ENCODE results near the gene RIC3.

RIC3 gene

GRCh38 chr11:8066036-8066910, 102.6 kb downstream of the RIC3 start:
- no peak for DNase-seq

DNA sequence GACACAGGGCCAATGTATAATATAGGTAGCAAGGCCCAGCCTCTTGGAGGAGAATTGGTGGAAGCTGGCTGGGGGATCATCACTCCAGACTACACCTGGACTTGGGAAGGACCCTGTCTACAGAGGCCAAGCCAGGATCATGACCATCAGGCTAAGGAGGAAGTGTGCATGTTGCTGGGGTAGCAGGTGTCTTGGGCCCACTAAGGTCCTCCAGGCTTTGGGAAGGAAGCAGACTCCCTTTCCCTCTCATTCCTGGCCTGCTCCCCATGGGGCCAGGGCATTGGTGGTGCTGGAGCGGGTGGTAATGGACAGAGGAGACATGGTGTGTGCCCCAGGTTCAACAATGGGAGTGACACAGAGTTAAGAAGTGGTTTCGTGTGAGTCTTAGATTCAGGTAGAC, 103.8 kb downstream of the RIC3 start:
- DNase-seq: no peak

DNA sequence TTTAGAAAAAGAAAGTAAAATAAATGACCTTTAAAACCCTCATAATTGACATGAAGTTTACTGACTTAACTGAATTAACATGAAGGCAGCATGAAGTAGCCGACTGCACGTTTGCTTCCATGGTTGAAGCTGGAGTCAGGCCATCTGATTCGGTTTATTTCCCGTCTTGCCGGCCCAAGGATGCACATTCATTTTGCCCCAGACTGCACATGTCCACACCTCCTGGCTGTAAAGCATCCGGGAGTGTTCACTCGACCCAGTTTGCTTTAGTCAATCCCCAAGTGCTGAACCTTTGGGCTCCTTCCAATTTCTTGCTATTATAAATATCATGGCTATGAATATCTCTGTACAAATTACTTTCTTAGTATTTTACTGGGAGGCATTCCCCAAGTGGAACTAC, 105.5 kb downstream of the RIC3 start:
- no peak for DNase-seq

DNA sequence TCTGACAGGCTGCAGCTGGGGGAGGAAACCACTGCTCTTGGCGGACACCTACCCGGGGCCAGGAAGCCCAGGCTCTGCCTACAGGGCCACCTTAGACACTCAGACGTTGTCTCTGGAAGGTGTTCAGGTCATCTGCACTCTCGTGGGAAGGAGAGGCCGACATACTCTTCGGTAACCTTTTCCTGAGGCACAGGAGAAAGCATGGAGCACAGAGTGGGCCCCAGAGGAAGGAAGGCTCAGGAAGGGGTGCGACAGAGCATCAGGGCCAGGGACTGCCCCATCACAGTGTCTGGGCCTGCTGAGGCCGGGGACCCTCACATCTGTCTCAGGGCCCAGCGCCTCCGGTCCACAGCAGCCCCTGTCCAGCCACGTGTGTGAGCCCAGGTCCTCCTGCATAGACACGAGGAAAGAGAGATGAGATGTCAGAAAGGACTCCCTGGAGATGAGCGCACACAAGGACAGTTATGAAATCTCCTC, 106.0 kb downstream of the RIC3 start:
- DNase-seq: no peak

GRCh38 chr11:8061555-8062428, 107.0 kb downstream of the RIC3 start:
- no peak for DNase-seq

GRCh38 chr11:8060801-8061554, 107.8 kb downstream of the RIC3 start:
- no peak for DNase-seq

DNA sequence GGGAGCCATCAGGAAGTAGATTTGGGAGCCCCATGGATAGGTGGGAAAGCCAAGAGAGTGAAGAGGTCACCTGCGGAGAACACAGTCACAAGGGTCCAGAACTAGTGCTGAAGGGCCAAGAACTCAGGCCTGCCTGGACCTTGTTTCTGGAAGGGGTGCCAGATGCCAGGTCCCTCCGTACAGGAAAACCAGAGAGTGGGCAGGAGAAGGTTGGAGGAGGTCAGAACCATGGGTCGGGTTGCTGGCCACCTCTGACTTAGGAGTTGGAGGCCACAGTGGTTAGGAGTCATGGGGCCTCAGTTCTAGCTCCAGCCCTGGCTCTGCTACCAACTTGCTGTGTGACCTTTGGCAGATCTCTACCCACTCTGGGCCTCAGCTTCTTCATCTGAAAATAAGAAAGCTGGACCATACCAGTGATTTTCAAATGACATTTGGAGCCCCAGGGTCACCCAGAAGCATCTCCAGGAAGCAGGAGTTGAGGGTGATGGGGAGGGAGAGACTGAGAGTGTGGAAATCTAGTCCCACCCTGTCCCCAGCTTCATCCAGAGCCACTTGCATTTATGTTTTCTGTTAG, 108.6 kb downstream of the RIC3 start:
- DNase-seq: no peak

DNA sequence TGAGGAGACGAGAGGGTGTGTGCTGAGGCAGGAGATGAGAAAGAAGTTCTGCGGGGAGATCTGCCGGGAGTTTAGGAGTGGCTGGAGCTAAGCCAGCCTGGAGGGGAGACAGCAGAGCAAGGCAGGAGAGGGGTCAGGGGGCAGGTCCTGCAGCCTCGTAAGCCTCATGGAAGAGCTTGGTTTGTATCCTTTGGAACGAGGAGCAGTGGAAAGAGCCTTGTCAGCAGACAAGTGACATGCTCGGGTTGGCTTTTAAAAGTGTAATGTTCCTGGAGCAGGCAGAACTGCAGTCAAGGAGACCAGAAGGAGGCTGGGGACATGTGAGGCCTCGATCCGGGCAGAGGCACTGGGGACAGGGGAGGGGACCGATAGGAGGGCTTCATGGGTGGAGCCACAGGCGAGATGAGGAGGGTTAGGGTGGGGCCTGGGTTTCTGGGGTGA, 109.2 kb downstream of the RIC3 start:
- no peak for DNase-seq

GRCh38 chr11:8059030-8059429, 109.8 kb downstream of the RIC3 start:
- no peak for DNase-seq

DNA sequence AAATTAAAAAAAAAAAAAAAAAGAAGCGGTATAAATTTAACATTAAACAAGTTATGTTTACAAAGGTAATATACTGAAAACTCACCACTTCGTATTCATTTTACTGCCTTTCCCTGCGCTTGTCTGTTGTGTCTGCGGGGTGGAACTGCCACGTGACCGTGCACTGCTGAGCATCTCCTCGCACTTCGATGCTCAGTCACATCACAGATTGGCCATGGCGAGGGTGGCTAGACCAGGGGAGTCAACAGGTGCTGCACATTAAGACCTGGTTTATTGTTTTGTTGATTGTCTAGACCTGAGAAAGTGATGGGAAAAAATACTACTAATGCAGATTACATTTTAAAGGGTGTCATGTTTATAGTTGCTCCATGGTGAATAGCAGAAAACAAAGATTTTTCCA, 110.6 kb downstream of the RIC3 start:
- DNase-seq: no peak

DNA sequence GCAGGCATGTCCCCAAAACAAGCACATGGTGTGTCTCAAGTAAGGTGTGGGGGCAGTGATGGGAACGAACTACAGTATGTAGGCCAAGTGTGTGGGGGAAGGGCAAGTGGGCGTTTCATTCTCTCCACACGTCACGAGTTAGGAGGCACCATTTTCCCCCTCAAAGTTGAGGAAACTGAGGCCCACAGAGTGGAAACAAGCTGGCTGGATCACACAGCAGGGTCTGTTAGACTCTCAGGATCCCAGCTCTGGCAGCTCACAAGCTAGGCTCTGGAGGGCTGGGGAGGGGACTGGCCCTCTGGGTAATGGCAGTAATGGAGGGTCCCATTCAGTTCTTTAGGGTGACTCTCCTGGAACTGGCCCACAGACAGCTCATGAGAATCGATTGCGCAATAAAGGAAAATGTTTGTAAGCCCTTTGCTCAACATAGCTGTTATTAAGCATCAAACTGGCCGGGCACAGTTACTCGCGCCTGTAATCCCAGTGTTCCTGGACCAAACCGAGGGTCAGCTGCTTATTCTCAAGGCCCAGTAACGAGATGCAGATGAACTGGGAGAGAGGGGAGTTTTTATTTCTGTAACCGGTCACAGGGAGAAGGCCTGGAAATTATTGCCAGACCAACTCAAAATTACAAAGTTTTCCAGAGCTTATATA, 111.9 kb downstream of the RIC3 start:
- DNase-seq: no peak

Data from activated CD4-positive, CD25-positive, alpha-beta regulatory T cell treated with anti-CD3 and anti-CD28 coated beads, Interleukin-2, amount 50 U/mL, for 72 hours (primary cell).